Measurements from ENCODE around the gene AMOTL1.
A peak's percentile ranks its signal among the peaks of the same experiment; 100 is the strongest.

AMOTL1 gene

GRCh38 chr11:94767701-94768601 lies at the start of gene AMOTL1:
AMOTL1 (plus strand) TSS chr11:94768356; CDS start chr11:94768512, 156 bp downstream.
- DNase-seq (ENCODE audit: low read depth), result peak; percentile 86
- peak within 1 kb of the TSS; percentile 73 for H3K4me3 ChIP-seq (replicated peaks; ENCODE audit: low read depth, low read length)
- no peak for TF ChIP-seq CTCF (IDR thresholded peaks at IDR 0.05; ENCODE audit: low read length, missing control alignments)

- TF ChIP-seq CTCF (IDR thresholded peaks at IDR 0.05; ENCODE audit: low read length, missing control alignments), result no peak
- H3K4me3 ChIP-seq (replicated peaks; ENCODE audit: low read depth, low read length), result no peak overlapping the region
- no peak for DNase-seq (ENCODE audit: low read depth)
Observed at GRCh38 chr11:94719876-94720275, 48.3 kb upstream of the AMOTL1 start.

DNA sequence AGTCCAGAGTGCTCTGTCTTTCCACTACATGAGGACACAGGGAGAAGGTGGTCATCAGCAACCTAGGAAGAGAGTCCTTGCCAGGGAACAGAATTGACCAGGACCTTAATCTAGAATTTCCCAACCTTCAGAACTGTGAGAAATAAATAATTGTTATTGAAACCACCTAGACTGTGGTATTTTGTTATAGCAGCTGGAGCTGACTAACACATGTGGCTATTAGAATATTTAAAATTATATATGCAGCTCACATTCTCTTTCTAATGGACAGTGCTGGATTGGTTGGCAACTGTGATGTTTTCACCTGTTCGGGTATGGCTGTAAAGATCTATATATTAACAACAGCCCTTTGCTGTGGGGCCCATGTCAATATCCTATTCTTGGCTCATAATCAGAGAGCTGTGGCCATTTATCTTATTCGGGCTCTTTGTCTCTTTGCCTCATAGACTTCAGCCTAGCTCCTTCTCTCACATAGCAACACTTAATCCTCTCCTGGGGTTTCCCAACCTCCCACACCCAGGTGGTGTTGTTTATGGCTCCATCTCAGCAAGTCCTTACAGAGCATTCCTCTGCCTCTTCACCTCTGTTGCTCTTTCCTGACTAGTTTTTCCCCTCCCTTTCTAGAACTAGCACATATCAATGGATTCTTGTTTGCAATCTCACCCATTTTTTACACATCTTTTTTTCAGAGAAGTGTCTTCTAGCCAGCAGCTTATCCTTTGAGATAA lies 46.4 kb upstream of the AMOTL1 start:
- no peak for TF ChIP-seq CTCF (IDR thresholded peaks at IDR 0.05; ENCODE audit: low read length, missing control alignments)
- H3K4me3 ChIP-seq (replicated peaks; ENCODE audit: low read depth, low read length), result no peak overlapping the region
- no peak for DNase-seq (ENCODE audit: low read depth)

DNA sequence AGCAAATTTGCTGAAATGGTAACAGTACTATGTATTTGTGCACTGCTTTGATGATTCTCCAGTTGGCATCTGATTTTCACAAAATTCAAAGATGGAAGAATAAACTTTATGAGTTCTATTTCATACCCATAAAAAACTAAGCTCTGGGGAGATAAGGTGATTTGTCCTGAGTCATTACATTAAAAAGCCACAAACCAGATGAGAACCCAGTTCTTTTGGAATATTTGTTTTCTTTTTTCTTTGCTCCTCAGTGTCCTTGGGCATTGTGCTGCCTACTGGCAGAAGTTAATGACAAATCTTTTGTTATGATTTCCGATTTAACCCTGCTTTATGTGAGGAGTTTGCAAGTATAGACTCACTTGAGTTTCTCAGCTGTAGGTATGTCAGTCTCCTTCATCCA lies 45.4 kb upstream of the AMOTL1 start:
- no peak for TF ChIP-seq CTCF (IDR thresholded peaks at IDR 0.05; ENCODE audit: low read length, missing control alignments)
- H3K4me3 ChIP-seq (replicated peaks; ENCODE audit: low read depth, low read length), result no peak overlapping the region
- no peak for DNase-seq (ENCODE audit: low read depth)

- DNase-seq (ENCODE audit: low read depth), result no peak
- no peak for TF ChIP-seq CTCF (IDR thresholded peaks at IDR 0.05; ENCODE audit: low read length, missing control alignments)
- no peak overlapping the region for H3K4me3 ChIP-seq (replicated peaks; ENCODE audit: low read depth, low read length)
Observed at GRCh38 chr11:94725097-94725496, 43.1 kb upstream of the AMOTL1 start.

- TF ChIP-seq CTCF (IDR thresholded peaks at IDR 0.05; ENCODE audit: low read length, missing control alignments), result no peak
- H3K4me3 ChIP-seq (replicated peaks; ENCODE audit: low read depth, low read length), result no peak overlapping the region
- DNase-seq (ENCODE audit: low read depth), result no peak
Observed at GRCh38 chr11:94727819-94728218, 40.3 kb upstream of the AMOTL1 start.

Measured in fibroblast of pulmonary artery (primary cell).